ENCODE data around the gene POFUT1.

Gene POFUT1

GRCh38 chr20:32205110-32205842 lies 2.4 kb upstream of the POFUT1 start:
- TF ChIP-seq SPI1 (IDR thresholded peaks at IDR 0.05; ENCODE audit: low read depth, low read length) (no peak), PAX5 (IDR thresholded peaks at IDR 0.05; ENCODE audit: insufficient read depth, low read length, severe bottlenecking) (no peak)
- DNase-seq (ENCODE audit: insufficient read length, low spot score) (no peak), FAIRE-seq (no peak)

GRCh38 chr20:32205843-32206759 lies 1.6 kb upstream of the POFUT1 start:
- DNase-seq (ENCODE audit: insufficient read length, low spot score) (no peak), FAIRE-seq (no peak)
- no peak for TF ChIP-seq POU2F2 (IDR thresholded peaks at IDR 0.05; ENCODE audit: low read depth, low read length)
- TF ChIP-seq POLR2A (IDR thresholded peaks at IDR 0.05; ENCODE audit: low read depth, low read length), result no peak
- no peak for TF ChIP-seq PAX5 (IDR thresholded peaks at IDR 0.05; ENCODE audit: insufficient read depth, low read length, severe bottlenecking)
- no peak for TF ChIP-seq POLR2AphosphoS5 (IDR thresholded peaks at IDR 0.05; ENCODE audit: low read depth, low read length)

- DNase-seq (ENCODE audit: insufficient read length, low spot score) (no peak), FAIRE-seq (no peak)
- no peak for TF ChIP-seq POLR2A (IDR thresholded peaks at IDR 0.05; ENCODE audit: low read depth, low read length)
- TF ChIP-seq POU2F2 (IDR thresholded peaks at IDR 0.05; ENCODE audit: low read depth, low read length), result no peak
- no peak; the same call in 1 of the 2 replicates for TF ChIP-seq POLR2AphosphoS5 (IDR thresholded peaks at IDR 0.05; ENCODE audit: low read depth, low read length)
- no peak for TF ChIP-seq TAF1 (IDR thresholded peaks at IDR 0.05; ENCODE audit: low read depth, low read length)
- no peak for TF ChIP-seq SPI1 (IDR thresholded peaks at IDR 0.05; ENCODE audit: low read depth, low read length)
- no peak for TF ChIP-seq PAX5 (IDR thresholded peaks at IDR 0.05; ENCODE audit: insufficient read depth, low read length, severe bottlenecking)
These were observed 687 bp upstream of the POFUT1 start for GRCh38 chr20:32206760-32207625.

DNA sequence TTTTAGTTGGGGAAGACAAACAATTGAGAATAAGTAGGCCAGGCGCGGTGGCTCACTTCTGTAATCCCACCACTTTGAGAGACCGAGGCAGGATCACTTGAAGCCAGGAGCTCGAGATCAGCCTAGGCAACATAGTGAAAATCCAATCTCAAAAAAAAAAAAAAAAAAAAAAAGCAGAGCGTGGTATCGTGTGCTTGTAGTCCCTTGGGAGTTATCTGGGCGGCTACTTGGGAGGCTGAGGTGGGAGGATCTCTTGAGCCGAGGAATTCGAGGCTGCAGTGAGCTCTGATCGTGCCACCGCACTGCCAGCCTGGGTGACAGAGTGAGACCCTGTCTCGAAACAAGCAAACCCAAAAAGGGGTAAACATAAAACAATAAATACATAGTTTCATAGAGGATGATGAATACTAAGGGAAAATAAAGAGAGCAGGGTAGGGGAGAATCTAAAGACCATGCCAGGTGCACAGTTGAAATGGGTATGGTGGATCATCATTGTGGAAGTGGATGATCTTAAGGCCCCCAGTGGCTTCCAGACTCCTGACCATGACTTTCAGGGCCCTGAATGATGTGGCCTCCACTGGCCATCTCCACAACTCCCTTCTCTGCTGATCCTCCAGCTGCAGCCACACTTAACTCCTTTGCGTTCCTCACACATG lies 947 bp downstream of the POFUT1 start:
- no peak for TF ChIP-seq POLR2AphosphoS5 (IDR thresholded peaks at IDR 0.05; ENCODE audit: low read depth, low read length)
- TF ChIP-seq TAF1 (IDR thresholded peaks at IDR 0.05; ENCODE audit: low read depth, low read length), result no peak
- TF ChIP-seq POU2F2 (IDR thresholded peaks at IDR 0.05; ENCODE audit: low read depth, low read length), result no peak
- no peak for TF ChIP-seq SPI1 (IDR thresholded peaks at IDR 0.05; ENCODE audit: low read depth, low read length)
- TF ChIP-seq PAX5 (IDR thresholded peaks at IDR 0.05; ENCODE audit: insufficient read depth, low read length, severe bottlenecking), result no peak
- no peak for TF ChIP-seq POLR2A (IDR thresholded peaks at IDR 0.05; ENCODE audit: low read depth, low read length)
- DNase-seq (ENCODE audit: insufficient read length, low spot score) (no peak), FAIRE-seq (no peak)

DNA sequence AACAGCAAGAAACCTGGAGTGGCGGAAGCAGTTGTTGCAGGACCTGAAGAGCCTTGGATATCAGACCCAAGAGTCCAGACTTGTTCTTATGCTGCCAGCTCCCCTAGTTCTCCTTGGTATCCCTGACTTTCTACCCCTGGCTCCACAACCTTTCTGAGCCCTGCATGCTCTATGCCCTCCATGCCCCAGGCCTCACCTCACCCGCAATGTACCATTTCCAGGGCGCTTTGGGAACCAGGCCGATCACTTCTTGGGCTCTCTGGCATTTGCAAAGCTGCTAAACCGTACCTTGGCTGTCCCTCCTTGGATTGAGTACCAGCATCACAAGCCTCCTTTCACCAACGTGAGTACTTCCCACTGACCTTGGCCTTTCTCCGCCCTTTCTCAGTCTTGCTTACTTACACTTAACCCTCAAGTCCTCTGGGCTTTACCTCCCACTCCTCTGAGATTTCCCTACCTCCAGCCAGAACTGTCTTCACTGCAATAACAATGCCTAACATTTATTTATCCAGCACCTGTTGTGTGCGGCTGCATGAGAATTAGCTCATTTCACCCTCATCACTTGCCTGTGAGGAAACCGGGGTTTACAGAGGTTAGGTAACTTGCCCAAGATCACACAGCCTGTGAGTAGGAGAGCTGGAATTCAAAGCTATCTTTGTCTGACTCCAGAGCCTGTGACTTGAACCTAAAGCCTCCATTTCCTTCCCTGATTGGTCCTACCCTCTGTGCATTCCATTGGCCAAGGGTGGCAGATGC lies 2.3 kb downstream of the POFUT1 start:
- FAIRE-seq (no peak), DNase-seq (ENCODE audit: insufficient read length, low spot score) (no peak)
- TF ChIP-seq TAF1 (IDR thresholded peaks at IDR 0.05; ENCODE audit: low read depth, low read length) (no peak), POU2F2 (IDR thresholded peaks at IDR 0.05; ENCODE audit: low read depth, low read length) (no peak), POLR2A (IDR thresholded peaks at IDR 0.05; ENCODE audit: low read depth, low read length) (no peak), POLR2AphosphoS5 (IDR thresholded peaks at IDR 0.05; ENCODE audit: low read depth, low read length) (no peak), PAX5 (IDR thresholded peaks at IDR 0.05; ENCODE audit: insufficient read depth, low read length, severe bottlenecking) (no peak), SPI1 (IDR thresholded peaks at IDR 0.05; ENCODE audit: low read depth, low read length) (no peak)

- FAIRE-seq (no peak), DNase-seq (ENCODE audit: insufficient read length, low spot score) (no peak)
- TF ChIP-seq POU2F2 (IDR thresholded peaks at IDR 0.05; ENCODE audit: low read depth, low read length) (no peak), SPI1 (IDR thresholded peaks at IDR 0.05; ENCODE audit: low read depth, low read length) (no peak), TAF1 (IDR thresholded peaks at IDR 0.05; ENCODE audit: low read depth, low read length) (no peak), PAX5 (IDR thresholded peaks at IDR 0.05; ENCODE audit: insufficient read depth, low read length, severe bottlenecking) (no peak), POLR2A (IDR thresholded peaks at IDR 0.05; ENCODE audit: low read depth, low read length) (no peak)
These were observed 6.2 kb downstream of the POFUT1 start for GRCh38 chr20:32213870-32214269.

GRCh38 chr20:32215147-32215546 lies 7.5 kb downstream of the POFUT1 start:
- DNase-seq (ENCODE audit: insufficient read length, low spot score), result no peak
- no peak for TF ChIP-seq PAX5 (IDR thresholded peaks at IDR 0.05; ENCODE audit: insufficient read depth, low read length, severe bottlenecking)
- no peak for TF ChIP-seq POU2F2 (IDR thresholded peaks at IDR 0.05; ENCODE audit: low read depth, low read length)
- TF ChIP-seq POLR2AphosphoS5 (IDR thresholded peaks at IDR 0.05; ENCODE audit: low read depth, low read length), result no peak
- no peak for TF ChIP-seq TAF1 (IDR thresholded peaks at IDR 0.05; ENCODE audit: low read depth, low read length)
- no peak for TF ChIP-seq POLR2A (IDR thresholded peaks at IDR 0.05; ENCODE audit: low read depth, low read length)
- TF ChIP-seq SPI1 (IDR thresholded peaks at IDR 0.05; ENCODE audit: low read depth, low read length), result no peak
- FAIRE-seq, result no peak

DNA sequence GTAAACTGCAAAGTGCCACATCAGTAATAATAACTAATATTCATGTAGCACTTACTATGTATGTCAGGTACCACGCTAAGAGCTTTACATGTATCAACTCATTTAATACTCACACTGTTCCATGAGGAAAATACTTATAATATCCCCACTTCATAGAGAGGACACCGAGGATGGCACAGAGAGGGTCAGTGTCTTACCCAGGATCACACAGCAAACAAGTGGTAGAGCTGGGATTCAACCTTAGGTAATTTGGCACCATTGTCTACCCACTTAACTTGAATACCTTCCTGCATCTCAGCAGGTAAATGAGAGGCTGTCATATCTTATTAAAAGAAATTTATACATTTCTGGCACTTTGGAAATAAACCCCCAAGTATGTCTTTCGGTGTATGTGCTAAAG lies 8.0 kb downstream of the POFUT1 start:
- no peak for DNase-seq (ENCODE audit: insufficient read length, low spot score)
- TF ChIP-seq TAF1 (IDR thresholded peaks at IDR 0.05; ENCODE audit: low read depth, low read length) (no peak), POLR2AphosphoS5 (IDR thresholded peaks at IDR 0.05; ENCODE audit: low read depth, low read length) (no peak), POU2F2 (IDR thresholded peaks at IDR 0.05; ENCODE audit: low read depth, low read length) (no peak), SPI1 (IDR thresholded peaks at IDR 0.05; ENCODE audit: low read depth, low read length) (no peak)
- no peak for FAIRE-seq
